Large intestine (tissue), 3 donors: ENCODE results near the gene HMGXB3. TPM values are rescaled to one million over a fixed set of nuclear protein-coding genes. Genes with fewer than 3 reads are reported as not detected.

Experiments used
- DNase-seq, 2 donors: peaks; one replicate each; pipeline versions ENCODE4 v3.0.0 to v3.0.0-alpha.2; 2013
- H3K27ac ChIP-seq: one replicate; pipeline ENCODE4 v1.5.1; 2013; ENCODE audit warnings: low read length
- H3K27me3 ChIP-seq: 2 replicates; pipeline ENCODE4 v1.6.1; 2013; ENCODE audit warnings: low read length; ENCODE audit not compliant: control insufficient read depth, insufficient read depth
- H3K36me3 ChIP-seq: 2 replicates; pipeline ENCODE4 v1.6.1; 2013; ENCODE audit warnings: low read length; ENCODE audit not compliant: control insufficient read depth, insufficient read depth
- H3K4me1 ChIP-seq: one replicate; pipeline ENCODE4 v1.6.1; 2013; ENCODE audit warnings: low read length; ENCODE audit not compliant: control insufficient read depth, insufficient read depth
- H3K4me3 ChIP-seq: one replicate; pipeline ENCODE4 v1.5.1; 2013; ENCODE audit warnings: low read length
- H3K9me3 ChIP-seq: one replicate; pipeline ENCODE4 v1.6.1; 2013; ENCODE audit warnings: mild to moderate bottlenecking, low read depth, low read length, moderate library complexity; ENCODE audit not compliant: control insufficient read depth
- WGBS: methylation state at CpG from one replicate; pipeline ENCODE4 v1.1.5; 2013; ENCODE audit warnings: low lambda C conversion rate; ENCODE audit not compliant: insufficient coverage; 5-methylcytosine and 5-hydroxymethylcytosine counted together
- polyA plus RNA-seq: library from polyadenylated mRNA; unstranded; fragments of 120-200 nt; gene quantifications from one replicate; pipeline ENCODE4 v1.2.1, GENCODE V29; 2013

The HMGXB3 gene
- polyA plus RNA-seq, 1 donor, result 36.8 TPM

- DNase-seq, result peak; percentile 52 to 71
- peaks cover 25% of the 10 kb centered on the region for H3K36me3 ChIP-seq
- peaks cover 13% of the 10 kb centered on the region for H3K4me1 ChIP-seq
- no peaks in the 10 kb centered on the region for H3K9me3 ChIP-seq
- peak overlapping the region; percentile 55 for H3K4me3 ChIP-seq
- H3K27me3 ChIP-seq, result no peaks in the 10 kb centered on the region
- peak overlapping the region; percentile 74 for H3K27ac ChIP-seq
- WGBS, result 100% methylated on average over 1 of the region's 8 CpGs
Observed at GRCh38 chr5:150001660-150002486, 1.3 kb downstream of the HMGXB3 start.

DNA sequence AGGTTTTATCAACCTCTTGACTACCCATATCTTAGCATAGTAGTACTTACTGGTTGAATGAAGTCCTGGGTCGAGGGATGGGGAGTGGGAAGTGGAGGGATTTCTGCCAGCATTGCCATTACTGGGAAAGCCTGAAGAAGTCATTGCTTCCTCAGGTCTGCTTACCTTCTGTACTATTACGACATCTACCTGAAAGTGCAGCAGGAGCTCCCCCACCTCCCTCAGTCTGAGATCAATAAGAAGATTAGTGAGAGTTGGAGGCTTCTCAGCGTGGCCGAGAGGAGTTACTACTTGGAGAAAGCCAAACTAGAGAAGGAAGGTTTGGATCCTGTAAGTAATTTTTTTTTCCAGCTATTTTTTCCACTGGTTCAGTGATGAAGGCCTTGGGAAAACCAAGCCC is 5.8 kb downstream of the HMGXB3 start:
- peaks cover 2% of the 10 kb centered on the region for H3K4me1 ChIP-seq
- H3K4me3 ChIP-seq, result no peak overlapping the region
- no peaks in the 10 kb centered on the region for H3K27me3 ChIP-seq
- no peak for DNase-seq
- no peaks in the 10 kb centered on the region for H3K9me3 ChIP-seq
- H3K27ac ChIP-seq, result no peak overlapping the region
- WGBS, result no CpG with 5 or more reads among the region's 4 CpGs
- peaks cover 59% of the 10 kb centered on the region for H3K36me3 ChIP-seq

DNA sequence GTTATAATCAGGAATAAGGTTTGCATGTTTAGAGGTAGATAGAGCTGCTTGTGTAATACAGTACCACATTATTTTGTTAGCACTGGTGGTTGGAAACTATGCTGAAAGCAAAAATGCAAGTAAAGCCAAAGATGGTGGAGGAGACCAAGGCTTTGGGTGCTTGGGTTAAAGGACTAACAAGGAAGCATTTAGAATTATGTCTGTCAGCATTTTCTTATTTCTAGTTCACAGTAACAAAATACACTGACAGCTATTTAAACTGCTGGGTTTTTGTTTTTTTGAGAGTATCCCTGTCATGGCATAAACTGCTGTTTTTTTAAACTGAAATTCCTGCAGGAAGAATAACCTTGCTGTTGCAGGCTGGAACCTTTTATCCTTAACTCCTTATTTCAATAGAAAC is 6.5 kb downstream of the HMGXB3 start:
- peaks cover 61% of the 10 kb centered on the region for H3K36me3 ChIP-seq
- peaks cover 2% of the 10 kb centered on the region for H3K4me1 ChIP-seq
- H3K27me3 ChIP-seq, result no peaks in the 10 kb centered on the region
- H3K9me3 ChIP-seq, result no peaks in the 10 kb centered on the region
- H3K27ac ChIP-seq, result no peak overlapping the region
- no peak overlapping the region for H3K4me3 ChIP-seq
- no peak for DNase-seq

DNA sequence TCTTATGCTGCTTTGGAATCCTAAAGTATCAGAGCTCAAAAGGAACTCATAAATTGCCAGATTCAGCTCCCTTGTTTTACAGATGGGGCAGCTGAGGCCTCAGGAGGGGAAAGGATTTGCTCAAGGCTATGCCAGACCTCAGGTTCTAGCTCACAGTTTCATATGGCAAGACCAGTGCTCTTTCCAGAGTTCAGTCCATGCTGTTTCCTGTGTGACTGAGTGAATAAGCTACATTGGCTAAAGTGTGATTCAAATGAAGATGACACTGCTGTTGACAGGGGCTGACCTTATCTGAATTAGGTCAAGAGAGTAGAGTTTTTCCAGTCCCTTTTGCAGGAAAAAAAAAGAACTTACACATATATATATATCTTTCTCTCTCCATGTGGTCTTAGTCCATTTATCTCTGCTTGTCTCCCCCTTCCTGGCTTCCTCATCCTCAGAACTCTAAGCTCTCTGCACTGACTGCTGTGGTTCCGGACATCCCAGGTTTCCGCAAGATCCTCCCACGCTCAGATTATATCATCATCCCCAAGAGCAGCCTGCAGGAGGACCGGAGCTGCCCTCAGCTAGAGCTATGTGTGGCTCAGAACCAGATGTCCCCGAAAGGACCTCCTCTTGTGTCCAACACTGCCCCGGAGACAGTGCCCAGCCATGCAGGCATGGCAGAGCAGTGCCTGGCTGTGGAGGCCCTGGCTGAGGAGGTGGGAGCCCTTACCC is 9.3 kb downstream of the HMGXB3 start:
- Histone ChIP-seq H3K9me3 (no peaks in the 10 kb centered on the region), H3K27me3 (no peaks in the 10 kb centered on the region), H3K4me1 (no peaks in the 10 kb centered on the region), H3K36me3 (peaks cover 71% of the 10 kb centered on the region), H3K4me3 (no peak overlapping the region), H3K27ac (no peak overlapping the region)
- no peak for DNase-seq
- WGBS, result no CpG with 5 or more reads among the region's 6 CpGs

- peaks cover 72% of the 10 kb centered on the region for H3K36me3 ChIP-seq
- DNase-seq, result no peak
- H3K4me3 ChIP-seq, result no peak overlapping the region
- H3K27ac ChIP-seq, result no peak overlapping the region
- no peaks in the 10 kb centered on the region for H3K27me3 ChIP-seq
- H3K4me1 ChIP-seq, result no peaks in the 10 kb centered on the region
- WGBS, result no CpG with 5 or more reads among the region's 4 CpGs
- no peaks in the 10 kb centered on the region for H3K9me3 ChIP-seq
Observed at GRCh38 chr5:150013931-150014330, 13.4 kb downstream of the HMGXB3 start.

- H3K36me3 ChIP-seq, result peaks cover 74% of the 10 kb centered on the region
- no peak overlapping the region for H3K4me3 ChIP-seq
- H3K4me1 ChIP-seq, result no peaks in the 10 kb centered on the region
- DNase-seq, result no peak
- H3K27ac ChIP-seq, result no peak overlapping the region
- WGBS, result no CpG with 5 or more reads among the region's 3 CpGs
- no peaks in the 10 kb centered on the region for H3K9me3 ChIP-seq
- no peaks in the 10 kb centered on the region for H3K27me3 ChIP-seq
Observed at GRCh38 chr5:150014456-150014855, 13.9 kb downstream of the HMGXB3 start.

DNA sequence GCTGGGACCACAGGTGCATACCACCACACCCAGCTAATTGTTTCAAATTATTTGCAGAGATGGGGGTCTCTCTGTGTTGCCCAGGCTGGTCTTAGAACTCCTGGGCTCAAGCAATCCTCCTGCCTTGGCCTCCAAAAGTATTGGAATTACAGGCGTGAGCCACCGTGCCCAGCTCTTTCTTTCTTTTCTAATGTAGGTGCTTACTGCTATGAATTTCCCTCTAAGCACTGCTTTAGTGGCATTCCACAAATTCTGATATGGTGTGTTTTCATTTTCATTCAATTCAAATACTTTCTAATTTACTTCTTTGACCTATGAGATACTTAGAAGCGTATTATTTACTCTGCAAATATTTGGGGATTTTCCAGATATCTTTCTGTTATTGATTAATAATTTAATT is 14.9 kb downstream of the HMGXB3 start:
- no peak overlapping the region for H3K27ac ChIP-seq
- no peaks in the 10 kb centered on the region for H3K4me1 ChIP-seq
- DNase-seq, result no peak
- H3K36me3 ChIP-seq, result peaks cover 74% of the 10 kb centered on the region
- no peaks in the 10 kb centered on the region for H3K9me3 ChIP-seq
- WGBS, result 100% methylated on average over 2 of the region's 3 CpGs
- H3K4me3 ChIP-seq, result no peak overlapping the region
- H3K27me3 ChIP-seq, result no peaks in the 10 kb centered on the region

- no peak overlapping the region for H3K27ac ChIP-seq
- H3K9me3 ChIP-seq, result no peaks in the 10 kb centered on the region
- peaks cover 74% of the 10 kb centered on the region for H3K36me3 ChIP-seq
- H3K4me1 ChIP-seq, result no peaks in the 10 kb centered on the region
- no peak for DNase-seq
- no peak overlapping the region for H3K4me3 ChIP-seq
- H3K27me3 ChIP-seq, result no peaks in the 10 kb centered on the region
Observed at GRCh38 chr5:150016537-150016936, 16.0 kb downstream of the HMGXB3 start.

DNA sequence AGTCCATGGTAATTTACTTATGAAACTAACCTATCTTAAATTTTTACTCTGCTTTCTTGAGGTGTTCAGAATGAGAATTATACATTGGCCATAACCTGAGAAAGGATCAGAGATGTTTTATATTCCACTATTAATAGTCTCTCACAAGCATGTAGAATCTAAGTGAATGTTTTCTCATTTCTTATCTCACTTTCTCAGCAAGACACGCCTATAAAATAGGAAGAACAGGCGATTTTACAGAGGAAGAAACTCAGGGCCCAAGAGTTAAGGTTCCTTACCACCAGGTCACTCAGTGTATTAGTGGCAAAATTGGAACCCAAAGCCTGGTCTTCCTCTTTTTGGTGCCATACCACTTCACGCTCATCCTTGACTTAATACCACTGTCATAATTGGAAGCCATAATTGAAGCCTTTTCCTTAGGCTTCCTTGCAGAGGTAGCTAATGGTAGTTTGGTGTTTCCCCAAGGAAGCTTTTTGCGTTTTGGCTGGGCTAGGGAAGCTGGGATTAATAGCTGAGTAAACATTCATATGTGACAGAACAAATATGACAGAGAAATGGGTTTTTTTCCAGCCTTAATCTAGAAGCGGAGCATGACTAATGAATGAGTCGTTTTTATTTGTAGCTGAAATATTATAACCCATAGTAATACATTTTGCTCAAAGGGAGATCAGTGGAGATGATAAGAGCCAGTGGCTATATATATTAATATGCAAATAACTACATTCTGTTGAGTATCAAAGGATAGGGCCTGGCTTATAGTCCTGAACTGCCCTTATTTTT is 16.9 kb downstream of the HMGXB3 start:
- Histone ChIP-seq H3K4me1 (no peaks in the 10 kb centered on the region), H3K4me3 (no peak overlapping the region), H3K9me3 (no peaks in the 10 kb centered on the region), H3K27ac (no peak overlapping the region), H3K27me3 (no peaks in the 10 kb centered on the region), H3K36me3 (peaks cover 78% of the 10 kb centered on the region)
- no peak for DNase-seq
- no CpG with 5 or more reads among the region's 6 CpGs for WGBS

GRCh38 chr5:150020249-150020648 is 19.7 kb downstream of the HMGXB3 start:
- Histone ChIP-seq H3K36me3 (peaks cover 81% of the 10 kb centered on the region), H3K27me3 (no peaks in the 10 kb centered on the region), H3K4me1 (no peaks in the 10 kb centered on the region), H3K27ac (no peak overlapping the region), H3K9me3 (no peaks in the 10 kb centered on the region), H3K4me3 (no peak overlapping the region)
- DNase-seq, result no peak
- no CpG with 5 or more reads among the region's 1 CpG for WGBS
